ENCODE results near the gene YTHDF2.
"Not testable (repeated sequence)": the region's sequence is repeated elsewhere in the genome, so short reads cannot be mapped to it uniquely, and the experiment has no call there.

Gene YTHDF2

GRCh38 chr1:28736450-28737306 is at the start of gene YTHDF2:
YTHDF2 (plus strand) TSS chr1:28736940; CDS start chr1:28737121, 181 bp downstream.
- DNase-seq (ENCODE audit: low read depth, low spot score), result peak; percentile 97

DNA sequence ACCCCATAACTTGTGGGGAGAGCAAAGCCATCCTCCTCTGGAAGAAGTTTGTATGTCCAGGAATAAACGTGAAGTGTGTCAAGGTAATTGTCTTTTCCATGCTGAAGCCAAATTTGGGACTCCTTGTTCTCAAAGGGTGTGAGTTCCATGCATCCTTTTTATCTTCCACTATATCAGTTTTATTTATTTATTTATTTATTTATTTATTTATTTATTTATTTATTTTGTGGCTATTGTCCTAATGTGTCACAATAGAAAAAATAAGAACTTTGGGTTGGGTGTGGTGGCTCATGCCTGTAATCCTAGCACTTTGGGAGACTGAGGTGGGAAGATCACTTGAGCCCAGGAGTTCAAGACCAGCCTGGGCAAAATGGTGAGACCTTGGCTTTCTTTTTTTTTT is 45.1 kb upstream of the YTHDF2 start:
- DNase-seq (ENCODE audit: low read depth, low spot score), result not testable (repeated sequence)

GRCh38 chr1:28703629-28704028 is 33.1 kb upstream of the YTHDF2 start:
- no peak for DNase-seq (ENCODE audit: low read depth, low spot score)

DNA sequence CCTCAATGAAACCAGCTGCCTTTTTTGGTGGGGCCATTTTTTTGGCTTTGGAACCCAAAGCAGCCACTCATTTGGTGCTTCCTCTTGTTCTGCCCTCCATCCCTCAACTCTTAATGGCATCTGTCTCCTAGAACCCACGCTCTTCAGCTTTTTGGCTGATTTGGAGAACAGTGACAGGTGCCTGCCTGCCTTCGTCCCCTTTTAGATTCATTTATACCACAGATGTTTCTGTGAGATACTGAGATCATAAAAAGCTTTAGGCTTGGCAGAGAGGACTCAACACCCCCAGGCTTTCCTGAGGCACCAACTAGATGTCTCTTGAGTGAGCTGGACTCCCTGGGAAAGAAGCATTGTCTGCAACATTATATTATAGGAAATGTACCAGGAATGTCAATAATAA is 20.4 kb upstream of the YTHDF2 start:
- DNase-seq (ENCODE audit: low read depth, low spot score), result no peak

DNA sequence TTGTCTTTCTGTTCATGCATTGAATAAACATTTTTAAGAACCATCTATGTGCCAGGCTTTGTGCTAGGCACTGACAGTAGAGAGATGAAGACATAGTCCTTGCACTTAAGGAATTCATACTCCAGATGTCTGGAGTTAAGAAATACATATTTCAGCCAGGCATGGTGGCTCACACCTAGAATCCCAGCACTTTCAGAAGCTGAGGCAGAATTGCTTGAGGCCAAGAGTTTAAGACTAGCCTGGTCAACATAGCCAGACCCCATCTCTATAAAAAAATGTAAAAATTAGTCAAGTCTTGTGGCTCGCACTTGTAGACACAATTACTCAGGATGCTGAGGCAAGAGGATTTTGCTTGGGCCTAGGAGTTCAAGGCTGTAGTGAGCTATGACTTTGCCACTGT is 18.6 kb upstream of the YTHDF2 start:
- DNase-seq (ENCODE audit: low read depth, low spot score), result no peak

DNA sequence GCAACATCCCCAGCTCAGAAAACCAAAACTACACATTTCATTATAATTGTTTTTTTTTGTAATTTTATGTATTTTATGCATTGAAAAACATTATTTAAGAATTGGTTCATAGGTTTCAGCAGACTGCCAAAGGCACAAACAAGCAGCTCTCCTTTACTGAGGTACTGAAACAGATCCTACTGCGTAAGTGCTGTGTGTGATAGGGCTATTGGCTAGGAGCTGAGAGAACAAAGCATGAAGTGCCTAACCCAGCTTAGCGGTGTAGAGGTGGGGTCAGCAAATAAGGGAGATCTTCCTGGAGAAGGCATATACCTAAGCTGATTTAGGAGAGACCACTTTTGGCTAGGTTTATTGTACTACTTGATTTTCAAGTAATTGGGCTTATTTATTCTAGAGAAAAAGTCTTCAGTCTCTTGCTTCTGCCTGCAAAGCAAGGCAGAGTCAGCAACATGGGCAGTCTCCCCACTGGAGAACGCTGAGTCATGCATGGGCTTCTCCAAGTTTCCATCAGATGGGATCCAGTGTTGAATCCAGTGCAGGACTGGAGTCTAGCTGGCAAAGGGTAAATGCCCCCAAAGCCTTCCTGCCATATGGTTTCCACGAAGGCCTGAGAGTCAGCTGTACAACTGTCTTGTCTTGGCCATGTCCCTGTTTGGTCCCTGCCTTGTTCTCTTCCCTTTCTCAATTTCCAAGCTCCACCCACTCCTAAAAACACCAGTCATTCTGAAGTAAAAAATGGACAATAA is 18.0 kb upstream of the YTHDF2 start:
- no peak for DNase-seq (ENCODE audit: low read depth, low spot score)

DNA sequence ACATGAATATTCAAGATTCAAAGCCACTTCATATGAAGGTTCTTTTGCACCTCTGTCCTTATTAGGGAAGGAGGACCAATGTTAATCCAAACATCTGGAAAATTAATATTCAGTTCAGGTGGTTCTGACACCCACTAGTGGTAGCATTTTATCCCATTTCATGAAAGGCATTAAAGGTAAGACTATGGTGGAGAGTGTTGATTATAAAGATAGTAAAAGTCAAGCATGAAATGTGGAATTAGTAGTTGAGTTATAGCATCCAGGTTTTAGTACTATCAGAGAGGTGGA is 17.5 kb upstream of the YTHDF2 start:
- DNase-seq (ENCODE audit: low read depth, low spot score), result no peak

DNA sequence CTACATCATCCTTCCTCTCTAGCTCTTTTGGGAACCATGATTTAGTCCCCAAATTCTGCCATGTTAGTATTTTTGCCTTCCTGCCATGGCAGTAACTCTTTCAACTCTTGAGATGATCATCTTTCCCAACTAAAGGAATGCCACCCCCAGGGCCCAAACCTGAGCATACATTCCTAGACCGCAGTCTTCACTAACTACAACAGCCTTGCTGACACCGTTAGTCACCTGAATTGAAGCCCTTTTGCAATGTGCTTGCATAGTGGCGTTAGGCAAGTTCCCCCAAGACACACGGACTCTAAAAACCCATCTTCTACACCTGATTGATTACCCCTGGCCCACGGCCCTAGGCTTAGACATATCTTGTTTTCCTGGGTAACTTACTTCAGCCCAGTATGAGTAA is 16.4 kb upstream of the YTHDF2 start:
- DNase-seq (ENCODE audit: low read depth, low spot score), result no peak

DNA sequence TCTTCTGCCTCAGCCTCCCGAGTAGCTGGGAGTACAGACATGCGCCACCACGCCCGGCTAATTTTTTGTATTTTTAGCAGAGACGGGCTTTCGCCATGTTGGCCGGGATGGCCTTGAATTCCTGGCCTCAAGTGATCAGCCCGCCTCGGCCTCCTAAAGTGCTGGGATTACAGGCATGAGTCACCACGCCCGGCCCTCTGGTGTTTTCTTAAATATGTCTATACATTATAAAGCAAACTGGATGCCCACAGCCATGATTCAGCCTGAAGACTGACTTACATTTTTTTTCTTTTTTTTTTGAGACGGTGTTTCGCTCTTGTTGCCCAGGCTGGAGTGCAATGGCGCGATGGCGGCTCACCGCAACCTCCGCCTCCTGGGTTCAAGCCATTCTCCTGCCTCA is 14.8 kb upstream of the YTHDF2 start:
- DNase-seq (ENCODE audit: low read depth, low spot score), result not testable (repeated sequence)

DNA sequence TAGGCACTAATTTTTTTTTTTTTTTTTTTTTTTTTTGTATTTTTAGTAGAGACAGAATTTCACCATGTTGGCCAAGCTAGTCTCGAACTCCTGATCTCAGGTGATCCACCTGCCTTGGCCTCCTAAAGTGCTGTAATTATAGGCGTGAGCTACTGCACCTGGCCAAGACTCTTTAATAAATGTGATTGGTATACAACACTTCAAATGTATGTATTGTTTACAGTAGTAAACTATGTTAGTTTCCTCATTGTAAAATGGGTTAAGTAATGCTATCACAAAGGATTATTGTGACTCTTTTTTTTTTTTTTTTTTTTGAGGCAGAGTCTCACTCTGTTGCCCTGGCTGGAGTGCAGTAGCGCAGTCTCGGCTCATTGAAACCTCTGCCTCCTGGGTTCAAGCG is 11.4 kb upstream of the YTHDF2 start:
- not testable (repeated sequence) for DNase-seq (ENCODE audit: low read depth, low spot score)

GRCh38 chr1:28735961-28736449 is 735 bp upstream of the YTHDF2 start:
- DNase-seq (ENCODE audit: low read depth, low spot score), result no peak

DNA sequence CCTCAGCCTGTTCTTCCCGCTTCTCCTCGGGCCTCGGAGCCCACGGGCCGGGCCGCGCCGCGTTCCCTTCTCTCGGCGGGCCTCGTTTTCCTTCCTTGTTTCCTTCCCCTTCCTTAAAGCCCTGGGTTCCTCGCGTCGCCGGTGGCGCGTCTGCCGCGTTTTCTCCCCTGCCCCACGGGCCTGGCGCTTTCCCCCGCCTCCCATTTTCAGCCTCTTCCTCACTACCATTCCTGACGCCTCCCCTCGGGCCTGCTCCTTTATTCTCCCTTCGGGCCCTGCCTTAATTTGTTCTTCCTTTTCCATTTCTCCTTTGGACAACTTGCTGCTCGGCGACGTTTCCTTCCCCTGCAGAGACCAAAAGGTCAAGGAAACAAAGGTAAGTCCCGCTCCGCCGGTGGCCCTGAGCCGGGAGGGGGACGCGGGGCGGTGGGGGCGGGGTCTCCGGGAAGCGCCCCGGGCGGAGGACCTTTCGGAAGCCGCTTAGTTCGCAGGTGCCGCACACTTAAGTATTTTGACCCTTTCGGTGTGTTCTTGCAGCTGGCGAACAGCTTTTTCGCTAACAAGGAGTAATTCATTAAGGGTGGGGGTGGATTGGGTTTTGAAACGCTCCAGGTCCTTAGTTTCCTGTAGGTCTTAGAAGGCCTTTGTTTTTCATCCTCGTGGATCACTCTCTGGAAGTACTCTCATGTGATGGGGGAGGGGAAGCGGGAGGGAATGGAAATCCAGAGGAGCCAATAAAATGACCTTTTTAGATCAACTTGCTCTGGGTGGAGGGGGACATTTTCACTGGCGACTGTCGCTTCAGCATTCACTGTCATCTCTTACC is 780 bp downstream of the YTHDF2 start:
- DNase-seq (ENCODE audit: low read depth, low spot score), result peak; percentile 4

DNA sequence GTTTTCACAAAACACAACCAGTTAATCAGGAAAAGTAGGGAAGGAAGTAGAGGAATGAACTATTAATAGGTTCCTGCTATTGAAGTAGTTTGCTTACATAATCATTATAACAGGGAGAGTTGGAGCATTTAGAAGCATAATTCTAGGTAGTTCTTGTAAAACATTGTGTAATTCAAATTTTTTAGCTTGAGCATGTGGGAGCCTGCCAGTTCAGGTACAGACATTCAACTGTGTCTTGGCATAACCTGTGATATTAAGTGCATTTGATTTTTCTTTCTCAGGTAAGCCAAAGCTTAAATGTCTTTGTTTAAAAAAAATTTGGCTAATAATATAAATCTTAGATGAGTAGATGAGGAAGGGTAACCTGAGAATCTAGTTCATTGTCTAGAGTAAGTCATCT is 3.4 kb downstream of the YTHDF2 start:
- DNase-seq (ENCODE audit: low read depth, low spot score), result no peak

DNA sequence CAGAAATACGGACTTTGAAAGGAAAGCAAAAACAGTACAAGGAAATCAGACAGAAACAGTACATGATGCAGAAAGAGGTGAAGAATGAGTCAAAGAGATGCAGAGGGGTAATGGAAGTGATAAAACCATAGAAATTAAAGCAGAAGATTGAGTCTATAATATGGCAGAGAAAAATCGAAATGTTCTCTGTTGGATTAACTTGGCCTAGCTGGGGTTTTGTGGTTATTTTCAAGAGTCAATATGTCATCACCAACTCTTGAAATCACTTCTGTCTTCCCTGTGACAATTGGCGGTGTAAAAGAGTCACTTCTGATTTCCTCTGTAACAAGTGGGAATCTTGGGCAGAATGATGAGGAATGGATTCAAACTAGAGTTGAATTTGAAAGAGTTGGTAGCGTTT is 7.4 kb downstream of the YTHDF2 start:
- DNase-seq (ENCODE audit: low read depth, low spot score), result no peak

GRCh38 chr1:28745653-28746173 is 9.0 kb downstream of the YTHDF2 start:
- no peak for DNase-seq (ENCODE audit: low read depth, low spot score)

- no peak for DNase-seq (ENCODE audit: low read depth, low spot score)
These were observed 13.6 kb downstream of the YTHDF2 start for GRCh38 chr1:28750330-28750729.

DNA sequence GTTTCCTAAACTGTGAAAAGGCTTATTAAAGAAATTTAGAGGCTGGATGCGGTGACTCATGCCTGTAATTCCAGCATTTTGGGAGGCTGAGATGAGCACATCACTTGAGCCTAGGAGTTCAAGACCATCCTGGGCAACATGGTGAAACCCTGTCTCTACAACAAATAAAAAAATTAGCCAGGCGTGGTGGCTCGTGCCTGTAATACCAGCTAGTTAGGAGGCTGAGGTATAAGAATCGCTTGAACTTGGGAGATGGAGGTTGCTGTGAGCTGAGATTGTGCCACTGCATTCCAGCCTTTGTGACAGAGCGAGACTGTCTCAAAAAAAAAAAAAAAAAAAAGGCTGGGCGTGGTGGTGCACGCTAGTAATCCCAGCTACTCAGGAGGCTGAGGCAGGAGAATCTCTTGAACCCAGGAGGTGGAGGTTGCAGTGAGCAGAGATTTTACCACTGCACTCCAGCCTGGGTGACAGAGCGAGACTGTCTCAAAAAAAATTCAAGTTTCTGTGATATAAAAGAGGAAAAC is 14.1 kb downstream of the YTHDF2 start:
- DNase-seq (ENCODE audit: low read depth, low spot score), result not testable (repeated sequence)

DNA sequence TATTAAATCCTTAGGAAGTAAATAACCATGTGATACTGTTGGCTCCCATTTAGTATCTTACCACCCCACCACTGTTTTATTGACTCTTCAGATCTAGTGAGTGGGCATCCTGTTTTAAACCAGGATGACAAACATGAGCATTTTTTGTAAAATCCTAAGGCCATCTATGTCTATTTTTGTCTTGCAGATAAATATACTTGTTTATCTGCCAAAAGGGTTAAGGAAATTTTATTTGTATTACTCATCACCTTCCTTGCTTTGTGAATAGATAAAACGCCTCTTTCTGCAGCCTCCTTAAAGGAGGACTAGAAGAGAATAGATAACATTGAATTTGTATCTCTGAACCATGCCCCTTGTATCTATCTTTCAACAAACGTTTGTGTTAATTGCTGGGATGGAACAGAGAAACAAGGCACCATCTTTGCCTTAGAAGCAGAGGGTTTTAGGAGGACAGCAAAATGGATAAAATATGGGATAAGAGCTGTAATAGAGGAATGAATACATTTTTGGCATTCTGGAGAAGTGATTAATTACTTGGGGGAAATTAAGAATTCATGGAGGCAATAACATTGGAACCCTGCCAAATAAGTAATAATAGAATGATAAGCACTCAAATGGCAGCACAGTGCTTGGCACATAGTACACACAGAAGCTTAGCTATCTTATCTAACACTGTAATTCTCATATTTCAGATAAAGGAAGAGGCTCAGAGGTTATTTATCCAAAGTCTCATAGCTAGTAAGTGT is 14.7 kb downstream of the YTHDF2 start:
- no peak for DNase-seq (ENCODE audit: low read depth, low spot score)

GRCh38 chr1:28755701-28756100 is 19.0 kb downstream of the YTHDF2 start:
- DNase-seq (ENCODE audit: low read depth, low spot score), result no peak

DNA sequence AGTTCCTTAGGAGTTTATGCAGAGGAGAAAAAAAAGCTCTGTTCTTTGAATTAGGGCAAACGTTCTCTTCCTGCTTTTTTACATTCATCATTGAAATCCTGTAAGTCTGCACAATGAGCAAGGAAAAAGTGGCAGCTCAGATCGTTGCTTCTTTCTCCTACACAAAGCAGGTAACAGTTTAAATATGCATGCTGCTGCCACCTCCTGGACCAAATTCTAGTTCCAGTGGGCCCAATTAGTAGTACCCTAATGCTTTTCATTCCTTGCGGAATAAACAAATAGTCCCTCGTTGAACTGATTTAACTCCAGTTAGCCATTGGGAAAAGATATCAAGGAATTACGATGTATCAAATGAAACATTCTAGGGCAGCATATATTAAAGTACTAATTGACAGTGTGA is 20.1 kb downstream of the YTHDF2 start:
- no peak for DNase-seq (ENCODE audit: low read depth, low spot score)

- DNase-seq (ENCODE audit: low read depth, low spot score), result no peak
These were observed 21.7 kb downstream of the YTHDF2 start for GRCh38 chr1:28758420-28758819.

Measured in activated CD4-positive, CD25-positive, alpha-beta regulatory T cell treated with anti-CD3 and anti-CD28 coated beads, Interleukin-2, amount 50 U/mL, for 16 hours (primary cell).